Activated CD8-positive, alpha-beta memory T cell treated with anti-CD3 and anti-CD28 coated beads, Interleukin-2, amount 50 U/mL, for 48 hours (primary cell): Measurements from ENCODE around the gene ARG1.
"Not testable (repeated sequence)": the region's sequence is repeated elsewhere in the genome, so short reads cannot be mapped to it uniquely, and the experiment has no call there.

Source experiments
- DNase-seq: peaks from one replicate; pipeline ENCODE4 v3.0.0-alpha.2; 2020

Gene ARG1

GRCh38 chr6:131572686-131573415 lies at the start of gene ARG1:
ARG1 (plus strand) TSS chr6:131573226; CDS start chr6:131573283, 57 bp downstream.
- no peak for DNase-seq

- DNase-seq, result no peak
These were observed 48.9 kb upstream of the ARG1 start for GRCh38 chr6:131523988-131524673.

DNA sequence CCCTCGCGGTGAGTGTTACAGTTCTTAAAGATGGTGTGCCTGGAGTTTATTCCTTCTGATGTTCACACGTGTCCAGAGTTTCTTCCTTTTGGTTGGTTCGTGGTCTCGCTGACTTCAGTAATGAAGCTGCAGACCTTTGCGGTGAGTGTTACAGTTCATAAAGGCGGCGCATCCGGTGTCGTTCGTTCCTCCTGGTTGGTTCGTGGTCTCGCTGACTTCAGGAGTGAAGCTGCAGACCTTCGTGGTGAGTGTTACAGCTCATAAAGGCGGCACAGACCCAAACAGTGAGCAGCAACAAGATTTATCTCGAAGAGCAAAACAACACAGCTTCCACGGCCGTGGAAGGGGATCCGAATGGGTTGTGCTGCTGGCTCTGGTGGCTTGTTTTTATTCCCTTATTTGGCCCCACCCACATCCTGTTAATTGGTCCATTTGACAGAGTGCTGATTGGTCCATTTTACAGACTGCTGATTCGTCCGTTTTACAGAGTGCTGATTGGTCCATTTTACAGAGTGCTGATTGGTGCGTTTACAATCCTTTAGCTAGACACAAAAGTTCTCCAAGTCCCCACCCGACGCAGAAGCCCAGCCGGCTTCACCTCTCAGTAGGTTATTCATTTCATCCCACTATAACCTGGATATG lies 48.2 kb upstream of the ARG1 start:
- DNase-seq, result no peak

DNA sequence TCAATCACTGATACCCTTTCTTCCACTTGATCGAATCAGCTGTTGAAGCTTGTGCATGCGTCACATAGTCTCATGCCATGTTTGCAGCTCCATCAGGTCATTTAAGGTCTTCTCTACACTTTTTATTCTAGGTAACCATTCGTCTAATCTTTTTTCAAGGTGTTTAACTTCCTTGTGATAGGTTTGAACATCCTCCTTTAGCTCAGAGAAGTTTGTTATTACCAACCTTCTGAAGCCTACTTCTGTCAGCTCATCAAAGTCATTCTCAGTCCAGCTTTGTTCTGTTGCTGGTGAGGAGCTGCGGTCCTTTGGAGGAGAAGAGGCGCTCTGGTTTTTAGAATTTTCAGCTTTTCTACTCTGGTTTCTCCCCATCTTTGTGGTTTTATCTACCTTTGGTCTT lies 42.1 kb upstream of the ARG1 start:
- not testable (repeated sequence) for DNase-seq

DNA sequence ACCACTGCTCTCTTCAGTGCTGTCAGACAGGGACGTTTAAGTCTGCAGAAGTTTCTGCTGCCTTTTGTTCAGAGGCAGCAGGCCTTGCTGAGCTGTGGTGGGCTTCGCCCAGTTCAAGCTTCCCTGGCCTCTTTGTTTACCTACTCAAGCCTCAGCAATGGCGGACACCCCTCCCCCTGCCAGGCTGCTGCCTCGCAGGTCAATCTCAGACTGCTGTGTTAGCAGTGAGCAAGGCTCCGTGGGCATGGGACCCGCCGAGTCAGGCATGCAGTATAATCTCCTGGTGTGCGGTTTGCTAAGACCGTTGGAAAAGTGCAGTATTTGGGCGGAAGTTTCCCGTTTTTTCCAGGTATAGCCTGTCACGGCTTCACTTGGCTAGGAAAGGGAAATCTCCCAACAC lies 41.3 kb upstream of the ARG1 start:
- DNase-seq, result not testable (repeated sequence)

GRCh38 chr6:131532580-131533039 lies 40.4 kb upstream of the ARG1 start:
- peak; percentile 73 for DNase-seq

DNA sequence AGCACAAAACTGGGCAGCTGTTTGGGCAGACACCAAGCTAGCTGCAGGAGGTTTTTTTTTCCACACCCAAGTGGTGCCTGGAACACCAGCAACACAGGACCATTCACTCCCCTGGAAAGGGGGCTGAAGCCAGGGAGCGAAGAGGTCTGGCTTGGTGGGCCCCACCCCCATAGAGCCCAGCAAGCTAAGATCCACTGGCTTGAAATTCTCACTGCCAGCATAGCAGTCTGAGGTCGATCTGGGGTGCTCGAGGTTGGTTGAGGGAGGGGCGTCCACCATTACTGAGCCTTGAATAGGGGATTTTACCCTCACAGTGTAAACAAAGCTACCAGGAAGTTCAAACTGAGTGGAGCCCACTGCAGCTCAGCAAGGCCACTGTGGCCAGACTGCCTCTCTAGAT lies 34.4 kb upstream of the ARG1 start:
- not testable (repeated sequence) for DNase-seq

DNA sequence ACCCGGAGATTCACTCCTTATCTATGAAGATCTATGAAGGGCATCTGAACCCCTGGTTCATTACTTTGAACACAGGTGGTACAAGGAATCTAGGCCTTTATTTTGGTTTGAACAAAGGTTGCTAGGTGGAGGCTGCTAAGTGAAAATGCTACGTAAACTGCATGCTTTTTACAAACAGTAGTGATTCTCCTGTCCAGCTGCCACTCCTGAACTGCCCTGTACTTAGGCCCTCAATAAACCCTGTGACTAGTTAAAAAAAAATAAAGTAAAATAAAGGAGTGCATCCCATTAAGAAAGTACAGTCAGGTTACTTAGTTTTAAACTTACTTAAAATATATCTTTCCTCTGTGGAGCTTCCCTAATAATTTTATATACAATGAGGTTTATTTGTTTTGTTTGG lies 27.7 kb upstream of the ARG1 start:
- DNase-seq, result no peak

- DNase-seq, result no peak
These were observed 25.5 kb upstream of the ARG1 start for GRCh38 chr6:131547488-131547887.

- DNase-seq, result no peak
These were observed 24.6 kb upstream of the ARG1 start for GRCh38 chr6:131548441-131548840.

GRCh38 chr6:131549811-131550210 lies 23.2 kb upstream of the ARG1 start:
- no peak for DNase-seq

DNA sequence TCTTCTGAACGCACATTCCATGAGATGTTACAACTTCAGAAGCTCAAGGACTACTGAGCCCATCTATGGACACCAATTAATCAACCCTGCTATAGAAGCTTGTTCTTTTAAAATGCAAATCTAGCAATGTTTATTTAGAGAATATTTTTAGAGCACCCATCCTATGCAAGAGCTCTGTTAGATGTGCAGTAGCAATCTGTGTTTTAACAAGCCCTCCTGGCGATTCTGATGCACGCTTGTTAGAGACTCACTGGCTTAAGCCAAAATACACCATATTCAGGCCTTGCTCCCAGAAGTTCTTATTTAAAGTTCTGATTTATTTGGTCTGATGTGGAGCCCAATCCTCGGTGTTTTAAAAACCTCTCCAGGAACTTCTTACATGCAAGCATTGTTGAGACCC lies 21.1 kb upstream of the ARG1 start:
- DNase-seq, result no peak

GRCh38 chr6:131552572-131552971 lies 20.5 kb upstream of the ARG1 start:
- no peak for DNase-seq

GRCh38 chr6:131555992-131556391 lies 17.0 kb upstream of the ARG1 start:
- no peak for DNase-seq

DNA sequence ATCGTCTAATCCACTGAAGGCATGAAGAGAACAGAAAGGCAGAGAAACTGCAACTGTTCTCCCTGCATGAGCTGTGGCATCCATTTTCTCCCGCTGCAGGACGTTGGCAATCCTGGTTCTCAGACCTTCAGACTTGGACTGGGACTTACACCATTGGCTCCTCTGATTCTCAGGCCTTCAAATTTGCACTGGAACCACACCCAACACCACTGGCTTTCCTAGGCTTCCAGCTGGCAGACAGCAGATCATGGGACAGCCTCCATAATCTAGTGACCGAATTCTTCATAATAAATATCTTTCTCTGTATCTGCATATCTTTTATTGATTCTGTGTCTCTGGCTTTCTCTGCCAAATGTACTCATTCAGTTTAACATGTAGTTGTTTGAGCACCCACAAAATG lies 14.1 kb upstream of the ARG1 start:
- DNase-seq, result no peak

GRCh38 chr6:131561925-131562707 lies 10.9 kb upstream of the ARG1 start:
- no peak for DNase-seq

GRCh38 chr6:131565056-131565455 lies 8.0 kb upstream of the ARG1 start:
- no peak for DNase-seq

- no peak for DNase-seq
These were observed 4.3 kb upstream of the ARG1 start for GRCh38 chr6:131568726-131569125.

DNA sequence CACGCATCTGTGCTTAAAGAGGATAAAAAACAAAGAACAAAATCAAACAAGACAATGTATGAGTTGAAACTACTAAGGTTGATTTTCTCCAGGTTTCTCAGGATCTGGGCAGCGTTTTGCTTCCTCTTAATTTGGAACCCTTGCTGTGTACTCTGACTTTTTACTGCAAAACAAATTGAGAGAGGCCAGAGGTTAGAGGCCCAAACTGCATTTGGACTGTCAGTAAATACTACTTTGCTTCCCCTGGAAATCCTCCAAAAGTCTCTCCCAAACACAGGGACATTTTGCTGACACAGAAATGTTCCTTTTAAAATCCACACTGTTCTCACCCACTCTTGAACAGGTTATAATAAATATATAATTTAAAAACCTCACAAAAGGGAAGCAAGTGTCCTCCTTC lies 1.1 kb downstream of the ARG1 start:
- no peak for DNase-seq

DNA sequence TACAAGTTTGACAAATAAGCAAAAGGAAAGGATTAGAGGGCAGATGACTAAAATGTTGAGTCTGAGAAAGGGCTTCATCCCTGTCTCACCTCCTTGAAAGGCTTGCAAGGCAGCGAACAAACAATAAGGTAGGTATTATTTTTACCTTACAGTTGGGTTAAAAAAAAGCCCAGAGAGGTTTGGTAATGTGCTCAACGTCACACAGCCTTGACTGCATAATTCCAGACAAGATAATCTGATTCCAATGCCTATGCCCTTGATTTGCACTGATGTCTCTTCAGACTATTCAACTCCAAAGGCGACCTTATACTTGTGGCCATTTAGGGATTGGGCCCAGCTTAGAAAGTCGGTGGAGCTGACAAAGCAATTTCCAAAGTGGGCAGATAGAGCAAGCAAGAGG lies 1.7 kb downstream of the ARG1 start:
- DNase-seq, result no peak

GRCh38 chr6:131575834-131576478 lies 2.9 kb downstream of the ARG1 start:
- DNase-seq, result no peak

DNA sequence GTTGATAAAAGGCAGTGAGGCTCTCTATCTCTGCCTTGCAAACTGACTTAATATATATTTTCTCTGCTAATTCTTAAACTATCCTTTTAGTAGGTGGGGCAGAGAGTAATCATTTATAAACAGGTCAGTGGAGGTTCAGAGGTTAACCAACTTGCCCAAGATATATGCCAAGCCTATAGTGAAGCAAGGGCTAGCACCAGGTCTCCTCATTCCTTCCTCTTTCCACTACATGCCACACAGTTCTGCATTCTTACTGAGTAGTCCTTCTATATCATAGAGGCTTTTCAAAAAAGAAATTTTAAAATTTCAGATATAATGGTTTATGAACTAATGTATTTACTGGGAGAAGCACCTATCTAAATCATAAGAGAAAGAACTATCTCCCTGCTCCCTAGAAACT lies 8.5 kb downstream of the ARG1 start:
- no peak for DNase-seq

- no peak for DNase-seq
These were observed 13.5 kb downstream of the ARG1 start for GRCh38 chr6:131586543-131586942.
